RWPE2 (cell line): ENCODE measurements around the gene HHIPL1.

Experiments used
- ATAC-seq: fragments of 200-7000 bp; cut with Tn5 transposase; 3 replicates; pipeline ENCODE4 v1.9.1; 2021; ENCODE audit warnings: low read depth
- DNase-seq: peaks from one replicate; pipeline ENCODE4 v3.0.0-alpha.2; 2020; ENCODE audit warnings: low spot score
- H3K27ac ChIP-seq: fragments of 450-650 bp; 2 replicates; pipeline ENCODE4 v1.5.1; 2017; ENCODE audit warnings: mild to moderate bottlenecking; ENCODE audit not compliant: poor library complexity, severe bottlenecking
- H3K27me3 ChIP-seq: fragments of 250-450 bp; sonication (Bioruptor Pico); 2 replicates; pipeline ENCODE4 v1.5.1; 2021; ENCODE audit warnings: mild to moderate bottlenecking, moderate library complexity; ENCODE audit not compliant: insufficient read depth, poor library complexity, severe bottlenecking
- H3K36me3 ChIP-seq: fragments of 250-450 bp; sonication (Bioruptor Pico); 2 replicates; pipeline ENCODE4 v1.5.1; 2020; ENCODE audit warnings: low read depth, mild to moderate bottlenecking, moderate library complexity
- H3K4me1 ChIP-seq: fragments of 250-450 bp; sonication (Bioruptor Pico); 2 replicates; pipeline ENCODE4 v1.5.1; 2021; ENCODE audit warnings: mild to moderate bottlenecking, moderate library complexity; ENCODE audit not compliant: insufficient read depth, poor library complexity, severe bottlenecking
- H3K4me3 ChIP-seq: fragments of 250-450 bp; sonication (Bioruptor Pico); 2 replicates; pipeline ENCODE4 v1.5.1; 2021; ENCODE audit warnings: mild to moderate bottlenecking, moderate library complexity; ENCODE audit not compliant: severe bottlenecking
- H3K9me3 ChIP-seq: fragments of 250-450 bp; sonication (Bioruptor Pico); 2 replicates; pipeline ENCODE4 v1.5.1; 2021; ENCODE audit warnings: mild to moderate bottlenecking, moderate library complexity; ENCODE audit not compliant: severe bottlenecking
- TF ChIP-seq, protein P1 (sequence below): fragments of 450-650 bp; IDR thresholded peaks from one replicate; pipeline ENCODE4 v1.5.1; 2017; ENCODE audit warnings: mild to moderate bottlenecking, moderate library complexity; ENCODE audit not compliant: poor library complexity, severe bottlenecking

HHIPL1 gene

DNA sequence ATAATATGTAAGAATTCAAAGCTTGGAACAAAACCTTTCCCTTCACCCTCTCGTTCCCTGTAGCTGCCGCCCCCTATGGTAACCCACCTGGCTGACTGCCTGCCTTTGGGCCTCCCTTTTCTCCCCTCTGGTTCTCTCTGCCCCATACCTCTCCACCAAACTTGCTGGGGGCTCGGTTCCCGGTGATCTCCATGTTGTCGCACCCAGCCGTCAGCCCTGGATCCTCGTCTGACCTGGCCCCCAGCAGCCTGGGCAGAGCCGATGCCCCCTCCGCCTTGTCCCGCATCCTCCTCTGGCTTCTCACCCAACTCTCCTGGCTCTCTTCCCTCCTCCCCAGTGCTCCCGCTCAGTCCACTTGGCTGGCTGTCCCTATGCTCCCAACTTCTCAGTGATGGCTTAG, 43.7 kb downstream of the HHIPL1 start:
- TF ChIP-seq, protein P1, sequence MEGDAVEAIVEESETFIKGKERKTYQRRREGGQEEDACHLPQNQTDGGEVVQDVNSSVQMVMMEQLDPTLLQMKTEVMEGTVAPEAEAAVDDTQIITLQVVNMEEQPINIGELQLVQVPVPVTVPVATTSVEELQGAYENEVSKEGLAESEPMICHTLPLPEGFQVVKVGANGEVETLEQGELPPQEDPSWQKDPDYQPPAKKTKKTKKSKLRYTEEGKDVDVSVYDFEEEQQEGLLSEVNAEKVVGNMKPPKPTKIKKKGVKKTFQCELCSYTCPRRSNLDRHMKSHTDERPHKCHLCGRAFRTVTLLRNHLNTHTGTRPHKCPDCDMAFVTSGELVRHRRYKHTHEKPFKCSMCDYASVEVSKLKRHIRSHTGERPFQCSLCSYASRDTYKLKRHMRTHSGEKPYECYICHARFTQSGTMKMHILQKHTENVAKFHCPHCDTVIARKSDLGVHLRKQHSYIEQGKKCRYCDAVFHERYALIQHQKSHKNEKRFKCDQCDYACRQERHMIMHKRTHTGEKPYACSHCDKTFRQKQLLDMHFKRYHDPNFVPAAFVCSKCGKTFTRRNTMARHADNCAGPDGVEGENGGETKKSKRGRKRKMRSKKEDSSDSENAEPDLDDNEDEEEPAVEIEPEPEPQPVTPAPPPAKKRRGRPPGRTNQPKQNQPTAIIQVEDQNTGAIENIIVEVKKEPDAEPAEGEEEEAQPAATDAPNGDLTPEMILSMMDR, result no peak
- Histone ChIP-seq H3K9me3 (no peaks in the 10 kb centered on the region), H3K4me1 (no peaks in the 10 kb centered on the region), H3K27me3 (peaks cover 6% of the 10 kb centered on the region), H3K27ac (no peak overlapping the region), H3K4me3 (no peak overlapping the region), H3K36me3 (no peaks in the 10 kb centered on the region)
- ATAC-seq, result no peak
- DNase-seq, result no peak

DNA sequence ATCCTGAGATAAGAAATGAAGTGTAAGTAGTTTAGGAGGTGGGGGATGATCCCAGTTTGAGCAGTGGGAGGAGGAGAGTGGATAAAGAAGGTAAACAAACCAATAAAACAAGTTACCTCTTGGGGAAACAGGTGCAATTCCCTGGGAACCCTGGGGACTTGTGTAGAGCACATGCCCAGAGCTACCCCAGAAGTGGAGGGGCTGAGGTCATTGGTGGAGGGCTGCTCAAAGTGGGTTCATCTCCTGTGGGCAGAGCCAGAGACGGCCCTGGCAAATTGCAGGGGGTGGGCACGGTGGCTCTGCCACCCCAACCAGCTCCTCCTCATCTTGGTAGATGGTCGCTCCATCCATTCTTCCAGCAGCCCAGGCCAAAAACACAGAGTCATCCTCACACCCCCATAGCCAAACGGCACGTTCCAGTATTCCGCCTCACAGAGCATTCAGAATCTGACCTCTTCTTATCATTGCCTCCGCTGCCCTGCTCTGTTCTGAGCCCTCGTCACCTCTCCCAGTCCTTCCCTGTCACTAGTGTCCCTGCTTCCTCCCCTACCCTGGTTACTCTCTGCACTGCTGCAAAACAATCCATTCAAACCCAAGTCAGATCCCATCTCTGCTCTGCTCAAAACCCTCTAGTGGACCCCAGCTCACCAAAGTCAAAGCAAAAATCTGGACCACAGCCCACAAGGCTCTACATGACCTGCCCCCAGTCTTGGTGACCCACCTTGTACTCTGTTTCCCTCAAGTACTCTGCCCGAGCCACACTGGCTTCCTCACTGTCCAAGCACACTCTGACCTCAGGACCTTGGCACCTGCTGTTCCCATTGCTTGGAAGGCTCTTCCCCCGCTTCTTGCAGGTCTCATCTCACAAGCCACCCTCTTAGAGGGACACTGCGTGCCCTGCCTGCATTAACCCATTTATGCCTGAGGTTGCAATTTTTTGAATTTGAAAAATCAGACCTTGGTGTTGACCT, 44.6 kb downstream of the HHIPL1 start:
- no peak for ATAC-seq

DNA sequence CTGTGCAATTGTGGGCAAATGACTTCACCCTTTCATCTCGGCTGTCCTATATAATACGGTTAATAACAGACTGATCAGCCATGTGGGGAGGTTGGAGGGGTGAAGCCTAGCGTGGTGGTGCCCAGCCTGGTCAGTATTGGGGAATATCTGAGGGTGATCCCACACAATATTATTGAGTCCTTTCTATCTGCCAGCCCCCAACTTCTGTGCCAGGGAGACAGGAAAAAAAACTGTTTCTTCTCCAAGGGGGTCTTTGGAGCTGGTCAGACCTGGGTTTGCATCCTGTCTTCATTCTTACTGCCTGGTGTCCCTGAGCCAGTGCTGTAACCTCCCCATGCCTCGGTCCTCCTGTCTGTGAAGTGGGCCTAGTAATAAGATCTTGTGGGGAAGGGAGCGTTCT, 45.7 kb downstream of the HHIPL1 start:
- Histone ChIP-seq H3K27ac (no peak overlapping the region), H3K36me3 (no peaks in the 10 kb centered on the region), H3K4me3 (no peak overlapping the region), H3K9me3 (no peaks in the 10 kb centered on the region), H3K27me3 (peaks cover 6% of the 10 kb centered on the region), H3K4me1 (no peaks in the 10 kb centered on the region)
- ATAC-seq (no peak), DNase-seq (no peak)
- TF ChIP-seq, protein P1, result no peak

More for the DNA sequence above, 44.6 kb downstream of the HHIPL1 start:
- Histone ChIP-seq H3K4me3 (no peak overlapping the region), H3K27ac (no peak overlapping the region), H3K27me3 (peaks cover 6% of the 10 kb centered on the region), H3K36me3 (no peaks in the 10 kb centered on the region), H3K4me1 (no peaks in the 10 kb centered on the region), H3K9me3 (no peaks in the 10 kb centered on the region)
- TF ChIP-seq, protein P1, result no peak
- no peak for DNase-seq

DNA sequence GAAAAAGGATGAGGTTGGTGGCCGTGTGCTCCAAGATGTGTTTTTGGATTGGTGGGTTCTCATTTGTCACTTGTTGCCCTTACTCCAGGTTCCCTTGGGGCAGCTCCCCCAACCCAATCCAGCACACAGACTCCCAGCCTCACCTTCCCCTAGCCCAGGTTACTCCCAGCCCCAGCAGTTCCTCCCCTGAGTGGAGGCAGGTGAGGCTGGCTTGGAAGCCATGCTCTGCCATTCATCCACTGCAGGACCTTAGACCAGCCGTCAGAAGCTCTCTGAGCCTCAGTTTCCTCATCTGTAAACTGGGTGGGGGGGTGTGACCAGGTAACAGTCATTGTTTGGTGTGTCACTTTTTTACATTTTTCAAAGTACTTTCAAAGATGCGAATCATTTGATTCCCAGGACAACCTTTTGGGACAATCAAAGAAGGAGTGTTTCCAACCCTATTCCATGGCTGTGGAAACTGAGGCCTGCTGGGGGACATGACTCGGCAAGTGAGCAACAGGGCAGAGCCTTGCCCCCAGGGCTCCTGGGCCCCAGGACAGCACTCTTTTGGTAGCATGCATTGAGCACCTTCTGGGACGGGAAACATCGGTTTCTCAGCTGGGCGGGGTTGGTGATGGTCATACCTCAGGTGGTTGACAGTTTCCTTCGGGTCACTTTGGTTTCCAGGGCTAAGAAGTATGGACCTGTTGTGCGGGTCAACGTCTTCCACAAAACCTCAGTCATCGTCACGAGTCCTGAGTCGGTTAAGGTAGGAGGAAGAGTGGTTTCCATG, 46.4 kb downstream of the HHIPL1 start:
- Histone ChIP-seq H3K4me1 (no peaks in the 10 kb centered on the region), H3K27ac (no peak overlapping the region), H3K4me3 (no peak overlapping the region), H3K9me3 (no peaks in the 10 kb centered on the region), H3K27me3 (peaks cover 3% of the 10 kb centered on the region), H3K36me3 (no peaks in the 10 kb centered on the region)
- ATAC-seq (no peak), DNase-seq (no peak)
- TF ChIP-seq, protein P1, result no peak
